SH-SY5Y (cell line): ENCODE results near the gene NDFIP2.

Source experiments
- GATA2 ChIP-seq: IDR thresholded peaks from 2 replicates; pipeline ENCODE4 v1.6.1; 2011; ENCODE audit warnings: mild to moderate bottlenecking, low read depth, low read length
- GATA3 ChIP-seq: IDR thresholded peaks from 2 replicates; pipeline ENCODE4 v1.6.1; 2011; ENCODE audit warnings: low read depth, mild to moderate bottlenecking, low read length, moderate library complexity

- TF ChIP-seq GATA3: no peak
- no peak for TF ChIP-seq GATA2
These were observed 35.6 kb downstream of the NDFIP2 start for GRCh38 chr13:79516595-79516994.
